HG03097 (cell line): ENCODE data around the gene SPDYE2.
"Not testable (repeated sequence)": the region's sequence is repeated elsewhere in the genome, so short reads cannot be mapped to it uniquely, and the experiment has no call there.

Source experiments
- ATAC-seq: cut with Tn5 transposase; IDR thresholded peaks from one replicate; pipeline ENCODE4 v1.9.1; 2021; ENCODE audit not compliant: unreplicated experiment, low FRiP score

SPDYE2 gene, protein sequence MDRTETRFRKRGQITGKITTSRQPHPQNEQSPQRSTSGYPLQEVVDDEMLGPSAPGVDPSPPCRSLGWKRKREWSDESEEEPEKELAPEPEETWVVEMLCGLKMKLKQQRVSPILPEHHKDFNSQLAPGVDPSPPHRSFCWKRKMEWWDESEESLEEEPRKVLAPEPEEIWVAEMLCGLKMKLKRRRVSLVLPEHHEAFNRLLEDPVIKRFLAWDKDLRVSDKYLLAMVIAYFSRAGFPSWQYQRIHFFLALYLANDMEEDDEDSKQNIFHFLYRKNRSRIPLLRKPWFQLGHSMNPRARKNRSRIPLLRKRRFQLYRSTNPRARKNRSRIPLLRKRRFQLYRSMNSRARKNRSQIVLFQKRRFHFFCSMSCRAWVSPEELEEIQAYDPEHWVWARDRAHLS

DNA sequence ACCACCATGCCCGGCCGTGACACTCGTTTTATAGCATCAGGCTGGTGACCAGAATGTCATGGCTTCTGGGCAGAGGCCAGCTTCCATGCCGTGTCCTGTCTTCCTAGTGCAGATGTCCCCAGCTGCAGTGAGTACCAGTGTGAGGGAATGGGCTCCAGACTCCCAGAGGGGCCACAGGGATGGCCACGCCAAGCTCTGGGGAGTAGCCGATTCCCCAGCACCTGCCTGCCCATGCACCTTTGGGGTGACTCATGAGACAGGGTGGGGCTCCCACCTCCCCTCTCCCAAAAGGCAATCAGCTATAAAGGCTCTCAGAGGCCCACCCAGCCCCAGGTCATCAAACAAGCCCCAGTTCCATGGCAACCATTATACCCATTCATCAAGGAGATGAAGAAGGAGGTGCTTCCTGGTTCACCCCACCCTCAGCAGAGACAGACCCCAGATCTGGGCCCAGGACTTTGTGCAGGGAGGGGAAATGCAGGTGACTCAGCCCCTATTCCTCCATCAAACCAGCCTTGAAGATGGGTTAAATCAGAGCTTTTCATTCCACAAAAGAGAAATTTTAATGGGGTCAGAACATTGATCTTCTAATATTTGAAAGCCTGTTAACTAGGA, at the start of gene SPDYE2:
Gene SPDYE2 (plus strand): TSS at position 419 of the 615 bp plus-strand sequence. CDS start 2,030 bp downstream, outside the sequence.
- ATAC-seq: not testable (repeated sequence)

DNA sequence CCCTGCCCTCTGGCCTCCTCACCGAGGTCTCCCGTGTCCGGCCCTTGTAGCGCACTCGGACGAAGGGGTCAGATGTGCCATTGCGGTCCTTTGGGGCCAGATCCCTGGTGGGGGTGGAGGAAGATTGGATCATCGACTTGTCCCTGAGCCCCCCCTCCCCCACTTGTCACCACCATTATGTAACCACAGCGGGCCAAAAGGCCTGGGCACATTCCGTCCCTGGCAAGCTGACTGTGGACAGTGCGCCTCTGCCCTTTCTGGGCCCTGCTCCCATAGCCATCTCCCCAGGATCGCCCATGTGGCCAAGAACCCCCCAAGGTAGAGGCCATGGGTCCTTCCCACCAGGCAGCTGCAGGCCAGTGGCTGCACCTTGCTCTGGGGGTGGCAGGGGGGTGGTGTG, 47.9 kb upstream of the SPDYE2 start:
- not testable (repeated sequence) for ATAC-seq

DNA sequence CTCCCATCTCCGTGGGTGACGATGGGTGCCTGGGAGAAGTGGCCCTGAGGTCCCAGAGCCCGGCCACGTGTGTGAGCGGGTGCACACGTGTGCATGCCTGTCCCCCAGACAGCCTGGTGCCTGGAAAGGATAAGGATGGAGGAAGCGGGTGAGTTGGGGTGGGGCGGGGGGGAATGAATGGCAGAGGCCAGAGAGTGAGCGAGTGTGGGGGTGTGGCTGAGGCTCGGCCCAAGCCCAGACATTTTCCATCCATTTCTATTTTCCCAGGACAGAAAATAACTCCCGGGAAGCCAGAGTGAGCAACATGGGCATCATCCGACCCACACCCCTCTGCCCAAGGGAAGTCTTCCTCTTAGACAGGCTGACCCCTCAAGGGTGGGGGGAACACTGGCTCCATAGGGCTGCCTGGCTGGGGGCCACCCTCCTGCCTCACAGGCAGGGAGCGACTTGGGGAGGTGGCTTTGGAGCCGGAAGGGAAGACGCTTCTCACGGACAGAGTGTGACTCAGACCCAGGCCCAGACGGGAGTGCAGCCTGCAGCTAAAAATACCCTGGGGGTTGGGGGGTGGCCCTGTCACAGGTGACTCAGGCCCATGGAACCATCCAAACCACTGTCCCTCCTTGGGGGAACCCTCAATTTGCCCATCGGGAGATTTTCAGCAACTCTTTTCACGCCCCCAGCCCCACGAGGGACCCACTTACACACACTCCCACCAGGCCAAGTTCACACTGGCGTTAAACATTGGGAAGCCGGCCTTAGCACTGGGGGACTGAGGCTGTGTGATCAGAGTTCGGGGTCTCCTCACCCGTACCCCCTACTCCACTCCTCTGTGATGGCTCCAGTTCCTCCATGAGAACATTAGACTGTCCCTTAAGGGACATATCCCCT, 45.5 kb upstream of the SPDYE2 start:
- ATAC-seq: not testable (repeated sequence)

DNA sequence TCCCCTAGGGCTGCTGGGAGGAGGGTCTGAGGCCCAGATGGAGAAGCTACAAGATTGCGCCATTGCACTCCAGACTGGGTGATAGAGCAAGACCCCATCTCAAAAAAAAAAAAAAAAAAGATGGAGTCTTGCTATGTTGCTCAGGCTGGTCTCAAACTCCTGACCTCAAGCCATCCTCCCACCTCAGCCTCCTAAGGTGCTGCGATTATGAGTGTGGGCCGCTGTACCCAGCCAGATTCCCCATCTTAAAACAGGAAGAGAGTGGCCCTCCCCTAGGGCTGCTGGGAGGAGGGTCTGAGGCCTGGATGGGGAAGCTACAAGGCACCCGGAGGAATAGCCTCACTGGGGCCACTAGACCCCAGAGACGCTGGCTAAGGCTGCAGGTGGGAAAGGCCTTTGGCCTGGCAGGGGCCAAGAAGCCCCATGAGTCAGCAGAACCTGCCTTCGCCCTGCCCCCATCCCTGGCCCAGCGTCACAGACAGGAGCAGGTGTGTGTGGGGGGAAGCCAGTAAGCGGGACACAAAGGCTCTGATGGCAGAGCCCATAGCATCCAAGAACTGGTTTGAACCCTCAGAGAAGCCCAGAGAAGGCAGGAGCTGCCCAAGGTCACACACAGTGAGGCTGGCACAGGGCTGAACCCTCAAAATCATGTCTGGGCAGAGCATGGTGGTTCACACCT, 43.5 kb upstream of the SPDYE2 start:
- not testable (repeated sequence) for ATAC-seq

DNA sequence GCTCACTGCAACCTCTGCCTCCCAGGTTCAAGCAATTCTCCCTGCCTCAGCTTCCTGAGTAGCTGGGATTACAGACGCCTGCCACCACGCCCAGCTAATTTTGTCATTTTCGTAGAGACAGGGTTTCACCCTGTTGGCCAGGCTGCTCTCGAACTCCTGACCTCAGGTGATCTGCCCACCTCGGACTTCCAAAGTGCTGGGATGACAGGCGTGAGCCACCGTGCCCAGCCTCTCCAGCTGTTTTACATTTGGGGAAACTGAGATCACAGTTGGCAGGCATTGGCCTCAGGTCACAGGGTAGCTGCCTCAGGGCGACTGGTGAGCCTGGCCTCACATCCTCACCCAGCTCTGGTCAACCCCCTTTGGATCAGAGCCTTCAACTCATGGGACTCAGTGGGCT, 40.5 kb upstream of the SPDYE2 start:
- not testable (repeated sequence) for ATAC-seq

DNA sequence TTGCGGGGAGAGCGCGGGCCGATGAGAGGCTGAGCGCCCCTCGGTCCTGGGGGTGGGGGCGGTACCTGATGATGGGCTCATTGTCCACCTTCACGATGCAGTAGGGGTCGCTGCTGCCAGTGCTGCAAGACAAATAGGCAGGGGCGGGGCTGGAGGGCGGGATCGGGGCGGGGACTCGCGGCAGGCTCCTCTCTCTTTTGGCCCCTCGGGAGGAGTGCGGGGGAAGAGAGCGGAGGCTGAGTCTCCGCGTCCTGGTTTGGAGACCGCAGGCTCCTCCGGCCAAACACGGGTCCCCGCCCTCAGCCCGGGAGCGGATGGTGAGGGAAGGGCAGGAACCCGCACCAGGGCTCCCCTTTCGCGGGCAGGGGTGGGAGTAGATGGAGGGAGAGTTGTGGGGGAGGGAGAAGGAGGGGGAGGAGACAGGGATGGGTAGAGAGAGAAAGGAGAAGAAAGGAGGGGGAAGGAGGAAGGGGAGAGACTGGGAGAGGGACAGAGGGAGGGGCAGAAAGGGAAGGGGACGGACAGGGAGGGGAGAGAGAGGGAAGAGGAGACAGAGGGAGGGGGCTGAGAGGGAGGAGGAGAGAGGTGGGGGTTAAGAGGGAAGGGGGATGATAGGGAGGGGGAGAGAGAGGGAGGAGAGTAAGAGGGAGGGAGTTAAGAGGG, 39.0 kb upstream of the SPDYE2 start:
- ATAC-seq: peak; percentile 23

DNA sequence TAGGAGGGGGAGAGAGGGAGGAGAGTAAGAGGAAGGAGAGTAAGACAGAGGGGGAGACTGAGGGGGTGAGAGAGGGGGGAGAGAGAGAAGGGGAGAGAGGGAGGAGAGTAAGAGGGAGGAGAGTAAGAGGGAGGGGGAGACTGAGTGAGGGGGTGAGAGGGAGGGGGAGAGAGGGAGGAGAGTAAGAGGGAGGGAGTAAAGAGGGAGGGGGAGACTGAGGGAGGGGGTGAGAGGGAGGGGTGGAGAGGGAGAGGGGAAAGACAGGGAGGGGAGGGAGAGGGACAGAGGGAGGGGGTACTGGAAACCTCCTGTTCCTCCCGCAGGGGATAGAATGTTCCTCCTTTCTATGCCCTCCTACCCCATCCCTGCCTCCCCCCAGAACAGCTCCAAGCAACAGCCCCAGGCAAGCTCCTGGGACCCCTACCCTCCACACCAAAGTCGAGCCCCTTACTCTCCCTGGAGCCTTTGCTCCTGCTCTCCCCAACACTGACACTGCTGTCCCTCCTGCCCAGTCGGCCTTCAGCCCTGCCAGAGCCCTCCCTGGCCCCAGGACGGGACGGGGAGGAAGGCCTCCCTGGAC, 38.3 kb upstream of the SPDYE2 start:
- ATAC-seq: not testable (repeated sequence)

DNA sequence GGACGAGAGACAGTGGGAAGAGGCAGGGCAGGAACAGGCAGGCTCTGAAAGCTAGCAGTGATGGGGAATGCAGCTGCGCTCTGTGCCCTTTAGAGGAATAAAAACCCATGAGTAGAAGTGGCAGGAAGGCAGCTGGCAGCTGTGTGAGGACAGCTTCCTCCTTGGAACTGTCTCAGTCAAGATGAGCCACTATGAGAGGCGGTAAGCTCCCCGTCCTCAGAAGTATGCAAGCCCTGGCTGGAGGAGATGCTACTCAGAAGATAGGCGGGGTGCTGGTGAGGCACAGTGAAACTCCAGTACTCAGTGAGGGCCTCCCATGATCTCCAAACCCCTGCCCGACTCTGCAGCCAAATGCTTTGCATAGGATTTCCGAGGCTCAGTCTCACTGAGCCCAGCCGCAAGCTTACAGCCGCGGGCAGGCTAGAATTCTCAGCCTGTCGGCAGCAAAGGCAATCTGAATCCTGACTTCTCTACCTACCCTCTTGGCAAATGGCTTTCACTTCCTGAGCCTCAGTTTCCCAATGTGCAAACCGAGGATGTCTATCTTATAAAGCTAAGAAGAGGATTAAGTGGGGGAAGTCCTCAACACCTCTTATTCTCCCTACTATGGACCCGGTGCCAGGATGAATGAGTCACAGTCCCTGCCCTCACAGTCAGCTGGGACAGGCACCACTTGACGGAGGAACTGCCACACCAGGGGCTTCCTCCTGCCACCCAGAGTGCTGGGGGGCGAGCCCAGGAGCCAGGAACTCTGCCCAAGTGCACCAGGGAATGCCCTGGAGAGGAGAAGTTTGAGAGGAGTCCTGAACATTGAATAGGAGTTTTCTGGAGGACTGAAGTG, 35.9 kb upstream of the SPDYE2 start:
- peak; percentile 41 for ATAC-seq

DNA sequence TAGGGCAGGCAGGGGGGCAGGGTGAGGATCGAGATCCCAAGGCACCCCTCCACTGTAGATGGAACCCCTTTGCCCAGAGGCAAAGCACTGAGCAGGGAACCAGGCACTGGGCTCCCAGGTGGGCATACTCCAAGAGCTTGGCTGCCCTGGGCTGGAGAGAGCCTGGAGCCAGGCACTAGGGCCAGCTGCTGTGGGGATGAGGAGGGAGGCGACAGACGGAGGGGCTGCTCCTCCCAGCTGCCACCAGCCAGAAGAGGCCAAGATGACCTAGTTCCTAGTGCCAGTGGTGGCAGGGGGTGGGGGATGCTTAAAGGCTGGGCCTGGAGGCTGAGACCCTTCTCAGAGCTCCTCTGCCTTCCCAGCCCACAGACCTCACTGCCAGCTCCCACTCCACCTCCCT, 35.1 kb upstream of the SPDYE2 start:
- not testable (repeated sequence) for ATAC-seq

DNA sequence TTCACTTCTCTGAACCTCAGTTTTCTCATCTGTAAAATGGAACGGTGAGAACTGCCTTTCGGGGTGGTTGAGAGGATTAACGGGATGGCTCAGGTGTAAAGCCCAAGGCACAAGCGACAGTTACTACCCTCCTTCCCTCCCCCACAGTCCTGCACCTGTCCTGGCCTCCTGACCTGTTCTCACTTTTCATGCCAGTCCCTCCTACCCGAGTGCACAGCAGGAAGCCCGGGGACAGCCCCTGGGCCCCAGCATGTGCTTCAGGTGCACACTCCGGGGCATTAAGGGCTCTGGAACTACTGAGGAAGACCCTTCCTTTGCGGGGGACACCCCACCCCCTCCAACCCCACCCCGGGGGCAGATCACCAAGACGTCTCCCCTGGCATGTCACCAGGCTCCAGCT, 34.1 kb upstream of the SPDYE2 start:
- not testable (repeated sequence) for ATAC-seq

DNA sequence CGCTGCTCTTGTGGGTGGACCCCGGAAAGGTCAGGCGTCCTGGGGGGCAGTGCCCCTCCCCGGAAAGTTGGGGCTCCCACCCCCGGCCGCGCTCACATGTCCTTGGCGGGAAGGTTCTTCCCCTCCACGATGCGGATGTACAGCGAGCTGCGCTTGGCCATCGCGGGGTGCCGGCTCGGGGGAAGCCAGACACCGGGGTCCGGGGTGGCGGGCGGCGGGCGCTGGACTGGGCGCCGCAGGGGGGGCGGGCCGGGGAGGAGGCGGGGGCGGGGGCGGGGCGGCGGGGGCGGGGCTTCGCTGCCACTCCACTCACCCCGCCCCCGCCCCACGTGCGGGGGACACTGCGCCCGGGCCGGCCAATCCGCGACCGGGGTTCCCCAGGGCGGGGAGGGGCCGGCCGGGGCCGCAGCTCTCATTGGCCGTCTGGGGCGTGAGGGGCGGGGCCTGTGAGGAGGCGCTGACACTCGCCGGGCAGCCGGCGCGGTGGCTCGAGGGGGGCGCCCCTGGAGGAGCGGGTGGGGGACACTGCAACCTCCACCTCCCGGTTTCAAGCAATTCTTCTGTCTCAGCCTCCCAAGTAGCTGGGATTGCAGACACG, 33.4 kb upstream of the SPDYE2 start, which contains the start of gene RASA4B:
Gene RASA4B (minus strand): TSS at position 228 of the 598 bp plus-strand sequence. CDS start 67 bp downstream, at position 161.
- ATAC-seq: peak; percentile 62

DNA sequence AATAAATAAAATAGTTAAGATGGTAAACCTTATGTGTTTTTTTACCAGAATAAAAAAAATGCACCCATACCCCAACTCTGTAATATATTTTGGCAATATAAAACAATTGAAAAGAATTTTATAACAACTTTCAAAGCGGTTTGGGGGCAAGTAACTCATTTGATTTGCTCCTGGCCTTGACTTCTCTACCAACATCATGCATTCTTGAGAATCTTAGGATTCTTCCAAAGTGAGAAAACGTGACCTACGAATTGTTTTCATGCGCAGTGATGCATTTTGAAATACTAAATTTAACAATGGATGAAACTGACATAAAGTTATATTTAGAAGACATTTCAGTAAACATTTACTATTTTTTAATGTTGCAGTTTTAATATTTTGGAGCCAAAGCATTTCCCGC, 30.2 kb upstream of the SPDYE2 start:
- ATAC-seq: not testable (repeated sequence)

DNA sequence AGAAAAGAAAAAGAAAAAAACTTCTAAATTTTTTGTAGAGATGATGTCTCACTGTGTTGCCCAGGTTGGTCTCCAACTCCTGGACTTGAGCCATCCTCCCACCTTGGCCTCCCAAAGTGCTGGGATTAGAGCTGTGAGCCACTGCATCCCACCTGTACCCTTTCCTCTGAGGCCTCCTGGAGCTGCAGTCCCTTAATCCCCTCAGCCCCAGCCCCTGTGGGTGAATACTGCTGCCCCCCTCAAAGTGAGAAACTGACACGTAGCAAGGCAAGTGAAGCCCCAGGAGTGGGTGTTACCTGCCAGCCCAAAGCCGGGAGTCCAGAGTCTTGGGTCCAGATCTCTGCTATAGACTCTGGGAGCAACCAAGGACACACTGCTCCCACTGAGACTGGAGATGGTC, 26.2 kb upstream of the SPDYE2 start:
- ATAC-seq: not testable (repeated sequence)

DNA sequence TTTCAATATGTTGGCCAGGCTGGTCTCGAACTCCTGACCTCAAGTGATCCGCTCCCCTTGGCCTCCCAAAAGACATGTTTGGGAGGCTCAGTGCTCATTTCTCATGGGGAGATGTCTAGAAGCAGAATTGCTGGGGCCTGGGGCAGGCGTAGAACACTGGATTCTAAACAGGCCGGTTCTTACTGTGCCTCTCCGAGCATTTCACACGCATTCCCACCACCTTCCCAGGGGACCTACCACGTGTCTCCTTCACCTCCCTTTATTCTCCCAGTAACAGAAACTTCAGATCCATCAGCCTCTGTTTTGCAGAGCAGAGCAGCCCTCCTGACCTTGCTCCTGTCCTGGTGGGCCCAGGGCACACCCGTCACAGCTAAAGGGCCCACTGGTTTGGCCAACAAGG, 23.8 kb upstream of the SPDYE2 start:
- ATAC-seq: not testable (repeated sequence)

DNA sequence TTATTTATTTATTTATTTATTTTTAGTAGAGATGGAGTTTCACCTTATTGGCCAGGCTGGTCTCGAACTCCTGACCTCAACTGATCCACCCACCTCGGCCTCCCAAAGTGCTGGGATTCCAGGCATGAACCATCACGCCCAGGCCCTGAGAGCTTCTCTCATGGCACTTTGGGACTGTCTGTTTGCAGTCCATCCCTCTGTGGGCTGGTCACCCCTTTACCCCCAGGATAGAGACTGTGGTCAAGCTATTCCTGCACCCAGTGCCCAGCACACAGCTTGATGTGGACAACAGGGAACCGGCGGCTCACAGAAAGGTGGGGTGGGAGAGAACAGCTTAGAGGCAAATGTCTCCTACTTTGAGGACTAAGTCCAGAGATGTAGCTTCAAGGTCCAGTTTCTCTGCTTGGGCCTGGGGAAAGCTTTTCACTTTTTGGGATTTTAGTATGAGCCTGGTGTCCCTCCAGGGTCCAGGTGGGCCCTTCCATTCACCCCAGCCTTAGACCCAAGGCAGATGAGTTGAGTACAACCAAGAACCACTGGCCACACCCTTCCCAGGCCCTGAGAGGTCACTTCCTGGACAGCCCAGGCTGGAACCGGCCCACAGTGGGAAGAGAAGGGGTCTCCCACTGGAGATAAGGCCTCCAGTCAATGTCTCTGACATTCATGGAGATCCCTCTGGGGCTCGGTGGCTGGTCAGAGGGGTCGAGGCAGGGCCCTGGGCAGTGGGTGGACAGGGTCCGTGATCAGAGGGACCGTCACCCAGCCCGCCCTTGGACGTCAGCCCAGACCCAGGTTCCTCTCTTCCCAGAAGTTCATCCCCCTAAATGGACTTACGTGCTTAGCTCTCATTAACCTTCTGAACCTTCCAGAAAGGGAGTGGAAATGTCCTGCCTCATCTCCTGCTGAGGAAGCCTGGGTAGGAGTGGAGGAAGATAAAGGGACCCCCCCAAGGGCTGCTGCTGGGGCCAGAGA, 22.9 kb upstream of the SPDYE2 start:
- not testable (repeated sequence) for ATAC-seq

DNA sequence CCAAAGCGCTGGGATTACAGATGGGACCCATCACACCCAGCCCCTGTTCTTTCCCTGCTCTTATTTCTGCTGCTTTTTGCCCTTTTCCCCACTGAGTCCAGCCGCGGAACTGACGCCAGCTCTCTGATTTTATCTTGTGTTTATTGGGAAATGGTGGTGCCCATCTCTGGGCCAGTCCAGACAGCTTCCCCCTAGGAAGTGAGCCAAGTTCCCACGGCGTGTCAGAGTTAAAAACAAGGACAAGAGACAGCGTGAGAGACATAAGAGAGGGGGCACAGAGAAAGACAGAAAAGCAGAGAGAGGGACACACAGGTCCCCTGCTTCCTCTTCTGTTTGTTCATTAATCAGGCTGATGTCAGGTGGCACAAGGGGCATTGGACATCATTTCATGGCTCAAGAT, 19.4 kb upstream of the SPDYE2 start:
- ATAC-seq: not testable (repeated sequence)

DNA sequence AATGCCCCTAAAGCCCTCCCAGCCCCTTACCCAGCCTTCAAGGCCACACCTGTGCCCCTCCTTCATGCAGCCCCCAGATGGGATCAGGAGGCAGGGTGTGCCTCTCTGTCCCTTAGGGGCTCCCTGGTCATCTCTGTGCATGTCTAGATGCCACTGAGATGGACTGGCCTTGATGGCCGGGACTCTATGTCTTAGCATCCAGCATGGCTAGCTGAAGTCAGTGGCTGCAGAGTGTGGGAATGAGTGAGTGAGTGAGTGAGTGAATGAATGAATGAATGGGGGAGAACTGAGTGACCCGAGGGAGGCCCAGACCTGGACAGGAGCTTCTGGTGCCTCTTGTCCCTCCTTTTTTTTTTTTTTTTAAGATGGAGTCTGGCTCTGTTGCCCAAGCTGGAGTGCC, 18.9 kb upstream of the SPDYE2 start:
- ATAC-seq: not testable (repeated sequence)
